ENCODE results near the gene SULT1A3.
"Not testable (repeated sequence)": the region's sequence is repeated elsewhere in the genome, so short reads cannot be mapped to it uniquely, and the experiment has no call there.

The SULT1A3 gene

GRCh38 chr16:30183233-30184095 lies 15.6 kb upstream of the SULT1A3 start, which contains the start of gene CORO1A:
CORO1A (plus strand) TSS chr16:30183602; CDS start chr16:30185210, 1,608 bp downstream.
- FAIRE-seq (no peak), DNase-seq (ENCODE audit: insufficient read length, low spot score) (peak; percentile 85)
- TF ChIP-seq POLR2A (IDR thresholded peaks at IDR 0.05; ENCODE audit: low read depth, low read length) = 0 out of 2 replicates have a peak, but pooled peaks have one; percentile 39

- no peak for TF ChIP-seq POLR2A (IDR thresholded peaks at IDR 0.05; ENCODE audit: low read depth, low read length)
- no peak for DNase-seq (ENCODE audit: insufficient read length, low spot score)
- no peak for FAIRE-seq
Observed at GRCh38 chr16:30184096-30184890, 14.8 kb upstream of the SULT1A3 start.

GRCh38 chr16:30184891-30185682 lies 14.0 kb upstream of the SULT1A3 start:
- FAIRE-seq (no peak), DNase-seq (ENCODE audit: insufficient read length, low spot score) (no peak)
- no peak for TF ChIP-seq POLR2A (IDR thresholded peaks at IDR 0.05; ENCODE audit: low read depth, low read length)

GRCh38 chr16:30185683-30186421 lies 13.2 kb upstream of the SULT1A3 start:
- no peak for FAIRE-seq
- no peak for DNase-seq (ENCODE audit: insufficient read length, low spot score)
- TF ChIP-seq POLR2A (IDR thresholded peaks at IDR 0.05; ENCODE audit: low read depth, low read length) = no peak

GRCh38 chr16:30186444-30186781 lies 12.6 kb upstream of the SULT1A3 start:
- TF ChIP-seq POLR2A (IDR thresholded peaks at IDR 0.05; ENCODE audit: low read depth, low read length) = no peak
- FAIRE-seq (no peak), DNase-seq (ENCODE audit: insufficient read length, low spot score) (no peak)

GRCh38 chr16:30186782-30187555 lies 12.1 kb upstream of the SULT1A3 start:
- no peak for FAIRE-seq
- TF ChIP-seq POLR2A (IDR thresholded peaks at IDR 0.05; ENCODE audit: low read depth, low read length) = no peak
- no peak for DNase-seq (ENCODE audit: insufficient read length, low spot score)

- no peak for TF ChIP-seq POLR2A (IDR thresholded peaks at IDR 0.05; ENCODE audit: low read depth, low read length)
- DNase-seq (ENCODE audit: insufficient read length, low spot score) = no peak
- no peak for FAIRE-seq
Observed at GRCh38 chr16:30187556-30187865, 11.5 kb upstream of the SULT1A3 start.

- TF ChIP-seq POLR2A (IDR thresholded peaks at IDR 0.05; ENCODE audit: low read depth, low read length) = no peak
- DNase-seq (ENCODE audit: insufficient read length, low spot score) (no peak), FAIRE-seq (no peak)
Observed at GRCh38 chr16:30187971-30188561, 11.0 kb upstream of the SULT1A3 start.

- not testable (repeated sequence) for DNase-seq (ENCODE audit: insufficient read length, low spot score); FAIRE-seq
Observed at GRCh38 chr16:30191158-30191557, 7.9 kb upstream of the SULT1A3 start.

- not testable (repeated sequence) for FAIRE-seq; DNase-seq (ENCODE audit: insufficient read length, low spot score)
Observed at GRCh38 chr16:30193098-30193497, 6.0 kb upstream of the SULT1A3 start.

- DNase-seq (ENCODE audit: insufficient read length, low spot score) = not testable (repeated sequence)
- peak; percentile 67 for FAIRE-seq
Observed at GRCh38 chr16:30193615-30194014, 5.4 kb upstream of the SULT1A3 start, which contains the start of the genes BOLA2B and SLX1A. BOLA2B (minus strand) TSS chr16:30193666; CDS start chr16:30193595, 71 bp downstream. SLX1A (plus strand) TSS chr16:30193875; CDS start chr16:30194085, 210 bp downstream.

GRCh38 chr16:30194172-30194925 lies 4.7 kb upstream of the SULT1A3 start:
- not testable (repeated sequence) for DNase-seq (ENCODE audit: insufficient read length, low spot score); FAIRE-seq

- FAIRE-seq; DNase-seq (ENCODE audit: insufficient read length, low spot score): not testable (repeated sequence)
Observed at GRCh38 chr16:30197001-30197400, 2.1 kb upstream of the SULT1A3 start.

GRCh38 chr16:30199608-30200343 lies 721 bp downstream of the SULT1A3 start:
- FAIRE-seq = peak; percentile 11
- DNase-seq (ENCODE audit: insufficient read length, low spot score) = not testable (repeated sequence)

GRCh38 chr16:30205541-30206236 lies 6.6 kb downstream of the SULT1A3 start:
- FAIRE-seq; DNase-seq (ENCODE audit: insufficient read length, low spot score): not testable (repeated sequence)

- not testable (repeated sequence) for FAIRE-seq; DNase-seq (ENCODE audit: insufficient read length, low spot score)
Observed at GRCh38 chr16:30206252-30206651, 7.2 kb downstream of the SULT1A3 start.
